A549 (cell line): Measurements from ENCODE around the gene KDELR3. TPM values are rescaled to one million over a fixed set of nuclear protein-coding genes. Genes with fewer than 3 reads are reported as not detected.

Experiments used
- ATAC-seq, 2 experiments: fragments of 200-7000 bp in 1 of 2; fragments of >200 bp in 1 of 2; cut with Nextera tagmentation in 1 of 2; cut with Tn5 transposase in 1 of 2; 3 replicates each; pipeline versions ENCODE4 v1.8.0 to v1.9.1; 2018 to 2020; ENCODE audit warnings: mild to moderate bottlenecking in 1 of 2, moderate library complexity in 1 of 2
- CTCF ChIA-PET: fragments of 300-600 bp; sonication (Branson Sonifier 250); formaldehyde crosslinking; extraction: SDS; loops from one replicate; lab custom pipeline; 2021; ENCODE audit warnings: antibody characterized with exemption, inconsistent platforms; lab: Yijun Ruan, JAX
- POLR2A ChIA-PET: fragments of 350-600 bp; formaldehyde crosslinking; extraction: SDS; loops from one replicate; lab custom pipeline; 2021; ENCODE audit warnings: antibody characterized with exemption, inconsistent platforms; lab: Yijun Ruan, JAX
- DNase-seq, 2 experiments: peaks; one replicate each; pipeline versions ENCODE4 v3.0.0 to v3.0.0-alpha.2; 2011 to 2016; ENCODE audit warnings: low read depth in 1 of 2, low spot score in 1 of 2
- FAIRE-seq: peaks from 2 replicates; lab custom pipeline; 2011; peaks lifted over from hg19 to GRCh38; lab: Jason Lieb, UNC
- H3K27ac ChIP-seq, 2 experiments: fragments of >200 bp; sonication (Bioruptor Twin); formaldehyde crosslinking; 3 replicates each; pipeline ENCODE4 v1.5.1; 2016 to 2017
- H3K4me1 ChIP-seq: fragments of >200 bp; sonication (Bioruptor Twin); formaldehyde crosslinking; 3 replicates; pipeline ENCODE4 v1.6.1; 2016
- H3K4me2 ChIP-seq: fragments of >200 bp; sonication (Bioruptor Twin); formaldehyde crosslinking; 3 replicates; pipeline ENCODE4 v1.6.1; 2016
- H3K4me3 ChIP-seq: fragments of >200 bp; sonication (Bioruptor Twin); formaldehyde crosslinking; 3 replicates; pipeline ENCODE4 v1.5.1; 2016
- H3K9me3 ChIP-seq: fragments of >200 bp; sonication (Bioruptor Twin); formaldehyde crosslinking; 3 replicates; pipeline ENCODE4 v1.6.1; 2016
- ATOH8 ChIP-seq: fragments of 250-450 bp; sonication (Bioruptor Pico); IDR thresholded peaks from 2 replicates; pipeline ENCODE4 v1.5.0; 2020; ENCODE audit warnings: low read depth, mild to moderate bottlenecking, moderate library complexity
- CHD4 ChIP-seq: fragments of 200-600 bp; sonication (generic); IDR thresholded peaks from 2 replicates; pipeline ENCODE4 v1.6.1; 2016; ENCODE audit warnings: antibody characterized with exemption, mild to moderate bottlenecking, borderline replicate concordance
- E2F6 ChIP-seq: IDR thresholded peaks from 2 replicates; pipeline ENCODE4 v1.6.1; 2012; ENCODE audit warnings: low read depth, borderline replicate concordance
- ESRRA ChIP-seq: fragments of 150-350 bp; IDR thresholded peaks from 2 replicates; pipeline ENCODE4 v1.6.1; 2014; ENCODE audit warnings: mild to moderate bottlenecking, low read length, borderline replicate concordance
- HDAC2 ChIP-seq: fragments of 200-600 bp; sonication (generic); IDR thresholded peaks from 2 replicates; pipeline ENCODE4 v1.6.1; 2016
- HMGXB4 ChIP-seq: fragments of 250-450 bp; sonication (Bioruptor Pico); IDR thresholded peaks from 2 replicates; pipeline ENCODE4 v1.5.0; 2021; ENCODE audit warnings: mild to moderate bottlenecking, moderate library complexity, borderline replicate concordance
- HOXB5 ChIP-seq: fragments of 250-450 bp; sonication (Bioruptor Pico); IDR thresholded peaks from 2 replicates; pipeline ENCODE4 v1.5.0; 2020; ENCODE audit warnings: mild to moderate bottlenecking, moderate library complexity
- JUNB ChIP-seq: fragments of >200 bp; sonication (Bioruptor Twin); formaldehyde crosslinking; IDR thresholded peaks from 2 replicates; pipeline ENCODE4 v1.6.1; 2016
- KDM5A ChIP-seq: fragments of 200-600 bp; sonication (generic); IDR thresholded peaks from 2 replicates; pipeline ENCODE4 v1.6.1; 2016; ENCODE audit warnings: antibody characterized with exemption, mild to moderate bottlenecking
- MAFK ChIP-seq: fragments of 450-650 bp; IDR thresholded peaks from 2 replicates; pipeline ENCODE4 v1.6.1; 2014; ENCODE audit not compliant: partially characterized antibody
- NFE2L2 ChIP-seq: fragments of 150-350 bp; conservative IDR thresholded peaks from 2 replicates; pipeline ENCODE4 v1.6.1; 2014; ENCODE audit warnings: low read length
- NPAS2 ChIP-seq: fragments of 250-450 bp; sonication (Bioruptor Pico); IDR thresholded peaks from 2 replicates; pipeline ENCODE4 v1.8.0; 2022; ENCODE audit warnings: mild to moderate bottlenecking, moderate library complexity, borderline replicate concordance
- PBX3 ChIP-seq: IDR thresholded peaks from 2 replicates; pipeline ENCODE4 v1.6.1; 2012
- PHF8 ChIP-seq: fragments of 200-600 bp; sonication (generic); IDR thresholded peaks from 2 replicates; pipeline ENCODE4 v1.6.1; 2016; ENCODE audit warnings: low read depth, mild to moderate bottlenecking, antibody characterized with exemption, moderate library complexity, borderline replicate concordance
- POLR2A ChIP-seq: IDR thresholded peaks from 2 replicates; pipeline ENCODE4 v1.6.1; 2012; ENCODE audit warnings: mild to moderate bottlenecking, low read length
- TFCP2L1 ChIP-seq: fragments of 250-450 bp; sonication (Bioruptor Pico); IDR thresholded peaks from 2 replicates; pipeline ENCODE4 v1.5.0; 2021; ENCODE audit warnings: mild to moderate bottlenecking
- USF2 ChIP-seq: fragments of 450-650 bp; IDR thresholded peaks from 2 replicates; pipeline ENCODE4 v1.6.1; 2014; ENCODE audit warnings: antibody characterized with exemption
- ZSCAN20 ChIP-seq: fragments of 250-450 bp; sonication (Bioruptor Pico); IDR thresholded peaks from 2 replicates; pipeline ENCODE4 v1.8.0; 2022; ENCODE audit warnings: mild to moderate bottlenecking, moderate library complexity
- WGBS: methylation state at CpG from one replicate; pipeline ENCODE4 v1.1.6; 2017; ENCODE audit errors: missing lambda C conversion rate; 5-methylcytosine and 5-hydroxymethylcytosine counted together
- polyA plus RNA-seq, 4 experiments: library from polyadenylated mRNA; depleted of rRNA in 3 of 4; stranded (reverse); fragments of >200 nt; fragmentation: RNase III in 1 of 4; extraction: RNeasy Plus Mini Kit Qiagen cat#74134 plus additional on column Dnase treatment in 1 of 4; gene quantifications; 2 replicates in 3 of 4; 3 replicates in 1 of 4; pipeline ENCODE4 v1.2.3, GENCODE V29; 2011 to 2017

The KDELR3 gene
- polyA plus RNA-seq, 2 of the 4 experiments (the other 2 are of a cell fraction): 12.2 to 32.8 TPM

GRCh38 chr22:38456841-38457699 is 10.8 kb upstream of the KDELR3 start:
- WGBS: 69% methylated on average over 13 of the region's 14 CpGs
- ChIA-PET CTCF (no interaction called here), POLR2A (no interaction called here)
- H3K4me1 ChIP-seq: peaks cover 4% of the 10 kb centered on the region; the same call in 2 of the 3 replicates
- no peak overlapping the region for H3K4me3 ChIP-seq
- ATAC-seq: no peak
- no peak overlapping the region for H3K27ac ChIP-seq
- TF ChIP-seq E2F6 (no peak), TFCP2L1 (no peak), KDM5A (no peak), HMGXB4 (CRISPR knock-in tag) (no peak), HOXB5 (CRISPR knock-in tag) (no peak), ATOH8 (CRISPR knock-in tag) (no peak), NPAS2 (no peak), NFE2L2 (no peak), ZSCAN20 (CRISPR knock-in tag) (no peak), HDAC2 (no peak), PHF8 (no peak), CHD4 (no peak), USF2 (no peak), PBX3 (no peak), POLR2A (no peak), MAFK (no peak), JUNB (no peak)
- FAIRE-seq: no peak
- H3K9me3 ChIP-seq: no peaks in the 10 kb centered on the region
- DNase-seq: no peak
- H3K4me2 ChIP-seq: no peak overlapping the region

GRCh38 chr22:38460426-38460840 is 7.5 kb upstream of the KDELR3 start:
- Histone ChIP-seq H3K4me1 (peaks cover 4% of the 10 kb centered on the region; the same call in 1 of the 3 replicates), H3K9me3 (no peaks in the 10 kb centered on the region), H3K4me3 (no peak overlapping the region), H3K27ac (no peak overlapping the region), H3K4me2 (no peak overlapping the region)
- DNase-seq: no peak
- ChIA-PET POLR2A (no interaction called here), CTCF (interaction anchor here (1.4 kb wide), 1 partner anchor 9 kb away, joined by 4 read pairs; no protein-coding TSS in a partner anchor)
- no peak for FAIRE-seq
- 53% methylated on average over 6 of the region's 8 CpGs for WGBS
- peak; percentile 27 to 41; a peak in 5 of 6 replicates for ATAC-seq
- TF ChIP-seq ESRRA: no peak
